Small intestine (tissue), 7 donors: ENCODE results near the gene HMGB1. TPM values are rescaled to one million over a fixed set of nuclear protein-coding genes. Genes with fewer than 3 reads are reported as not detected.

Source experiments
- DNase-seq, 2 donors: peaks; one replicate each; pipeline versions ENCODE4 v3.0.0 to v3.0.0-alpha.2; 2013
- FAIRE-seq: peaks from 2 replicates; lab custom pipeline; 2012; peaks lifted over from hg19 to GRCh38; lab: Jason Lieb, UNC
- H3K27ac ChIP-seq, 3 donors: one replicate each; pipeline ENCODE4 v1.5.1; 2013; ENCODE audit warnings: low read length in 2 of 3, mild to moderate bottlenecking in 2 of 3, control low read depth in 1 of 3, inconsistent platforms in 1 of 3, low read depth in 1 of 3, moderate library complexity in 1 of 3
- H3K27me3 ChIP-seq, 3 donors: one replicate each; pipeline ENCODE4 v1.6.1; 2013; ENCODE audit warnings: low read length in 3 of 3, inconsistent platforms in 1 of 3; ENCODE audit not compliant: control insufficient read depth in 3 of 3, insufficient read depth in 3 of 3
- H3K36me3 ChIP-seq, 3 donors: one replicate each; pipeline ENCODE4 v1.6.1; 2013; ENCODE audit warnings: low read length in 3 of 3, inconsistent platforms in 1 of 3, low read depth in 1 of 3, mild to moderate bottlenecking in 1 of 3, moderate library complexity in 1 of 3; ENCODE audit not compliant: control insufficient read depth in 3 of 3, insufficient read depth in 2 of 3
- H3K4me1 ChIP-seq, 3 donors: one replicate each; pipeline ENCODE4 v1.6.1; 2013; ENCODE audit warnings: low read length in 2 of 3, inconsistent platforms in 1 of 3, low read depth in 1 of 3, mild to moderate bottlenecking in 1 of 3, moderate library complexity in 1 of 3; ENCODE audit not compliant: control insufficient read depth in 3 of 3, insufficient read depth in 2 of 3
- H3K4me3 ChIP-seq, 3 donors: one replicate each; pipeline ENCODE4 v1.5.1; 2013; ENCODE audit warnings: low read length in 3 of 3, control low read depth in 1 of 3, inconsistent platforms in 1 of 3, low read depth in 1 of 3, mild to moderate bottlenecking in 1 of 3, moderate library complexity in 1 of 3
- H3K9me3 ChIP-seq, 2 donors: one replicate each; pipeline ENCODE4 v1.6.1; 2013; ENCODE audit warnings: low read depth in 1 of 2, low read length in 1 of 2; ENCODE audit not compliant: control insufficient read depth in 2 of 2, insufficient read depth in 1 of 2
- WGBS, 3 donors: extraction: QIAGEN DNeasy Blood & Tissue Kit; methylation state at CpG; one replicate each; pipeline ENCODE4 v1.1.7; 2013; 5-methylcytosine and 5-hydroxymethylcytosine counted together
- polyA plus RNA-seq, 4 donors: library from polyadenylated mRNA; stranded (reverse) in 3 of 4; unstranded in 1 of 4; fragments of 200-250 nt in 3 of 4; fragments of 120-200 nt in 1 of 4; gene quantifications; one replicate each; pipeline versions ENCODE4 v1.2.1 to v1.2.3, GENCODE V29; 2013
- donor health status: healthy with polysubstance abuse.
- donor health status: control.
- donor health status: control.
- donor health status: Bipolar disorder and iron deficiency.
- donor health status: healthy.

Gene HMGB1
- polyA plus RNA-seq, 4 donors: 244 to 598 (median 374) TPM

DNA sequence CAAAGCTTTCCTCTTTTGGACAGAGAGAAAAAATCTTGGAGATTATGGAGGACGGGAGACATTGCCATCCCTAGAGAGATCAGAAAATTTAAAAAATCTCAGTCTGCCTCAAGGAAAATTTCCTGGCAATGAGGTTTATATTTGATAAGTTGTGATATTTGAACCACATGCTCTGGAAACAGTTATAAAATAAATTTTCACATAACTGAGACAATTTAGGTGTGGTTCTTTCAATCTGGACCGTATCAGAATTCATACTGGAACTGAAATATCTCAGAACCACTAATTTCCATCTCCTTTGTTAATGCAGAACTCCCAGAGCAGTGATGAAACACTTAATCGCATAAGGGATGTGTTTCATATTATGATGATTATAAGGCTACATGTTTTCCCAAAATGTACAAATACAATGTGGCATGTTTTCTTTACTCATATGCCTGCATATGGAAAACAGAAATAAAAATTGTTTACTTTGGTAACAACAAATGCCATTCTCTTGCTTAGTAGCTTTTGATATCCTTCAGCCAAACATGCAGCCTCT, 29.8 kb downstream of the HMGB1 start:
- no peak overlapping the region for H3K27ac ChIP-seq
- no peak overlapping the region for H3K4me3 ChIP-seq
- H3K9me3 ChIP-seq: no peaks in the 10 kb centered on the region
- no peaks in the 10 kb centered on the region for H3K27me3 ChIP-seq
- no peaks in the 10 kb centered on the region for H3K4me1 ChIP-seq
- DNase-seq: no peak
- H3K36me3 ChIP-seq: no peaks in the 10 kb centered on the region
- 73 to 83% (median 82%) methylated on average over 3 of the region's 3 CpGs for WGBS, 3 donors
- no peak for FAIRE-seq

DNA sequence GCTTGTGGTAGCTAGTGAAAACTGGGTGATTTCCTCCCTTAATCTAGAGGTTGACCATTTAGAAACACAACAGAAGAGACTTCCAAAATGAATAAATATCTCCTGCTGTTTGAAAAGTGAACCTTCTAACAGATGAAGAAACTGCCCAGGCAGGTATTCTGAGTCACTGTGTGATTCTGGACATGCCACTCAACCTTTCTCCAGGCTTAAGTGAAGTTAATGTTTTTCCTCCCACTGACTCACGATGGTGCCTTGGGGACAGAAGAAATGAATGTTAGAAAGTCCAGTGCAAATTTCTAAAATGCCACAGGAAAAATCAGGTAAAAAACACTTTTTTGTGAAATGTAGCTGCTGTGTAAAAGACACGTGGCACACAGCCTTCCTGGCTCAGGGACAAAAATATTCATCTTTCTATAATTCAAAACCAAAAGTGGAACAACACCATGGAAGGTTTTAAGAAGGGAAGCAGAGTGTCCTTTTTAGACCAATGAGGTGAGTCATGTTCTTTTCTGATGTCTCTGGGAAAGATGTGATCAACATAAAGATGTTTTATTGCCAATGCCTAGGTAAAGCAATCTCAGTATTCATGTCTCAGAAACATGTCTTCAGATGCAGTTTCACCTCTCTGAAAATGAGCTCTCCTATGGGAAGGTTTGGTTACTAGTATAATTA, 34.3 kb downstream of the HMGB1 start:
- Histone ChIP-seq H3K4me3 (no peak overlapping the region), H3K4me1 (no peaks in the 10 kb centered on the region), H3K9me3 (no peaks in the 10 kb centered on the region), H3K27ac (no peak overlapping the region), H3K27me3 (peaks cover 0 to 2% (median 0%) of the 10 kb centered on the region in 3 donors), H3K36me3 (no peaks in the 10 kb centered on the region)
- DNase-seq (no peak), FAIRE-seq (no peak)
- 39 to 58% (median 45%) methylated on average over 2 of the region's 2 CpGs for WGBS, 3 donors

DNA sequence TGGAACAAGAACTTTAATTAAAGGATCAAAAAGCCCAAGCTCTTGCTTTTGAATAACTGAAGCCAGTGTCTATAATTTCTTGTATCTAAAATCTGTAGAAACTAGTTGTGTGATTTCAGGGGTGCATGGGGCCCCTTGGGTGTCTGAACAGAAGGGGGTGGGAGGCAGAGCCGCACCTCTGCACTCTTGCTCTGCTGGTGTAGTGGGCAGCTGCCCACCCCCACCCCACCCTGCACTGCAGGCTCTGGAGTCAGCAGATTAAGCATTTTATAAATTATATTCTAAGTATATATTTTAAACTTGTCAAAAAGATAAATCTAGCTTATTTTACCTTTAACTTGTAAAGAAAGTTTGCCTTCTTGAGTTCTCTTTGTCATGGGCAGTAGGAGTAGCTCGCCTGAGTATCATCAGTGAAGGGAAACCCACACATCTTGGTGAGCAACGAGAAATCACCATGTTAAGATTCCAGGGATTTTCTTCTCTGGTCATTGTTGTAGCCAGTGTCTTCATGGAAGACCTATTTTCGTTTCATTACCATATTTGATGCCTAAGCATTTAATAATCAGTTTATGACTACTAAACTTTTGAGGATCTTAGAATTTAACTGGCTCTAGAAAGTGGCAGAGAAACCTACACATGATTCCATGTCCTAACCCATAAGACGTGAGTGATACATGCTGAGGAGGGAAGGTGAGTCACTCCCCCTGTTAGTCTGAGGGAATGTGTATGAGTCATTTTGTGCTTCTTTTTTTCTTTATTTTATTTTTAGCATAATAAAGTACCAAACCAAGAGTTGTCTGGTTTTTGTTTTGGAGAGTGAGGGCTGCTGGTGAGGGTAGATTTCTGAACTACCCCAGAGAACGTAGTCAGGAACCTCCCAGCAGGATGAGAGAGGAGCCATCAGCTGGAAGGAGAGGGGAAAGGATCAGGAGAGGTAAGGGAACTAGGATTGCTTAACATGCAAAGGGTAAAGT, 35.7 kb downstream of the HMGB1 start:
- Histone ChIP-seq H3K9me3 (no peaks in the 10 kb centered on the region), H3K27me3 (peaks cover 0 to 2% (median 0%) of the 10 kb centered on the region in 3 donors), H3K4me1 (no peaks in the 10 kb centered on the region), H3K4me3 (no peak overlapping the region), H3K36me3 (no peaks in the 10 kb centered on the region), H3K27ac (no peak overlapping the region)
- FAIRE-seq (no peak), DNase-seq (no peak)
- 57 to 62% (median 58%) methylated on average over 6 of the region's 6 CpGs for WGBS, 3 donors

DNA sequence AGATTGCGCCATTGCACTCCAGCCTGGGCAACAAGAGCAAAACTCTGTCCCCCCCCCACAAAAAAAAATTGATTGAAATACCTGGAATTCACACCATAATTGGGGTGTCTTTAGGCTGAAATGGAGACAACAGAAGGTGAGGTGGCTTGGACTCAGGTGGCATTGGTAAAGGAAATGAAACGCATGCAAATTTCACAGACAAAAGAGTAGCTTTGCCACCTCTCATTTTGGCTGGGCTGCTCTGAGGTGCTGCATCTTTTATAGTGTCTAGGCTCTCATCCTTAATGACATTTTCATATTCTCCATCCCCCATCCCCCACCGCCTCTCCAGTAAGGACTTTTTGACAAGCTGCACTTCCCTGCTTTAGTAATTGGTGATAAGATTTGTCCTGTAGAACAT, 36.5 kb downstream of the HMGB1 start:
- DNase-seq: no peak
- no peaks in the 10 kb centered on the region for H3K4me1 ChIP-seq
- peaks cover 0 to 6% (median 0%) of the 10 kb centered on the region in 3 donors for H3K27me3 ChIP-seq
- H3K27ac ChIP-seq: no peak overlapping the region
- no peaks in the 10 kb centered on the region for H3K9me3 ChIP-seq
- no peaks in the 10 kb centered on the region for H3K36me3 ChIP-seq
- FAIRE-seq: no peak
- 86 to 97% (median 93%) methylated on average over 3 of the region's 3 CpGs for WGBS, 3 donors
- no peak overlapping the region for H3K4me3 ChIP-seq

GRCh38 chr13:30423891-30424290, 41.8 kb downstream of the HMGB1 start:
- no peak overlapping the region for H3K27ac ChIP-seq
- peaks cover 0 to 10% (median 0%) of the 10 kb centered on the region in 3 donors for H3K4me1 ChIP-seq
- H3K9me3 ChIP-seq: no peaks in the 10 kb centered on the region
- H3K4me3 ChIP-seq: no peak overlapping the region
- no peak for DNase-seq
- H3K27me3 ChIP-seq: peaks cover 0 to 9% (median 0%) of the 10 kb centered on the region in 3 donors
- 71 to 88% (median 85%) methylated on average over 3 of the region's 3 CpGs for WGBS, 3 donors
- no peaks in the 10 kb centered on the region for H3K36me3 ChIP-seq
- FAIRE-seq: no peak

DNA sequence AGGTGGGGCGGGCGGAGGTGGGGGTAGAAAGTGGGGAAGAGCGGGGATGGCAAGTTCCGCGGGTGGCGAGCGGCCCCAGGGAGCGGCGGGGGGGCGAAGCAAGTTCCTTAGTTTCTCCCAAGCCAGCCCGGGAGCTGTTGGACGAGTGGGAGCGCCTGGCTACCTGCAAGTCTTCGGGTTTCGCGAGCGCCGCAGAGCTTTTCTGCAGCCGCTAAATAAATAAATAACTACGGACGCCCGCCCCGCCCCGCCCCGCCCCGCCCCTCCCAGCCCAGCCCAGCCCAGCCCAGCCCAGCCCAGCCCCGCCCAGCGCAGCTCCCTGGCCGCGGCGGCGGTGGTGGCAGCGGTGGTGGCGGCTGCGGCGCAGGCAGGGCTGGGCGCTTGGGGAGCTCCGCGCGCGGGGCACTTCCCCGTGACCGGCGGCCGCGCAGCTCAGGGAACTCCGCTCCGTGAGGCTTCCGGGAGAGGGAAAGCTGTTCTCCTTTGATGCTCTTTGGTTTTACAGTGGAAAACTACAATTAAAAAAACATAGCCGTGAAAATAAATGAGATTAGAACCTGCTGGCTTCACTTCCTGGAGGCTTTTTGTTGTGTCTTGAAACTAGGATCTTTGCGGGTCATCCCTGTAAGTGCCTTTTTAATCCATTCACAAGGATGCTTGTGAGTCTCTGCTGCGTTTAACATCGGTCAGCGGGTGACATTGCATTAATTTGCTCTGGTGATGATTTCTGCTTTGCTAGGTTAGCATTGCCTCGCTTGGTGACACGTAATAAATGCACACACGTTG, 43.5 kb downstream of the HMGB1 start, which contains the start of gene UBE2L5:
UBE2L5 (plus strand) TSS at position 440 of the 786 bp plus-strand sequence. CDS start 5,498 bp downstream, outside the sequence.
- DNase-seq: peak; percentile 73 to 84
- FAIRE-seq: no peak
- Histone ChIP-seq H3K27me3 (peaks cover 0 to 9% (median 0%) of the 10 kb centered on the region in 3 donors), H3K27ac (peak within 1 kb of the TSS; percentile 50 to 86 (median 71)), H3K36me3 (no peaks in the 10 kb centered on the region), H3K4me1 (peaks cover 0 to 10% (median 0%) of the 10 kb centered on the region in 3 donors), H3K9me3 (no peaks in the 10 kb centered on the region), H3K4me3 (peak within 1 kb of the TSS; percentile 52 to 74 (median 60))
- WGBS, 3 donors: 1 to 2% (median 1%) methylated on average over 35 to 55 of the region's 57 CpGs

DNA sequence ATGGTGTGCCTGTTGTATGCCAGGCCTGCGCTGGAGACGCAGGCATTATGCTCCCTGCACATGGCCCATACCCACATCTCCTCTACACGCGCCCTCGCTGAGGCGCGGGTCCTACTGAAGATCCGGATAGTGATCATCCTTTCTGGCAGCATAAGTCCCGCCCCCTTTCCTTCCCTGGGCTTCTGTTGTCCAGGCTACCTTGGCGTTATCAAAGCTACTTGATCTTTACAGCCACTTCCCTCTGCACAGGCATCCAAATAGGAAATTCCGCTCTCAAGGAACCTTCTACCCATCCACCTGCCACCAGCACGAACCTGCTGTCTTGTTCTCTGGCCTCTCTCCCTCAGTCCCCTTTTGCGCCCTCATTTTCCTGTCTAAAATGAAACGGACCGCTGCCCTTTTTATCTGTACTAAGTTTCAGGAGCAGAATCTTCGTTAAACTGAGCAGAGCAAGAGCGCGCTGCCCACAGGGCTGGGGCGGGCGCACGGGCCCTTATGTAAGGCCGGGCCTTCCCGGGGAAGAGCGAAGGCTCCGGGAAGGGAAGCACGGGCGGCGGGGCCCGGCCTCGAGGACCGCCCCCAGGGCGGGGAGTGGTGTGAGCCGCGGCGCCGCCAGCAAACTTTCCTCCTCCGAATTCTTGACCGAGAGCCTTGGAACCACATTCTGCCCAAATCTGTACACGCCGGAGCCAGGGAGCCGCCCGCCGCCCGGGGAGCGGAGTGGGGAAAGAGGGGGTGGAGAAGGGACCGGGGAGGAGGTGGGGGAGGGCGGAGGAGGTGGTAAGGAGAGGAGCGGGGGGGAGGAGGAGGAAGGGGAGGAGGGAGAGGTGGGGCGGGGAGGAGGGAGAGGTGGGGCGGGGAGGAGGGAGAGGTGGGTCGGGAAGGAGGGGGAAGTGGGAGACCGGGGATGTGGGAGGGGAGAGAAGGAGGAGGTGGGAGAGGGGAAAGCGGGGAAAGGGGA, 44.4 kb downstream of the HMGB1 start:
- Histone ChIP-seq H3K36me3 (no peaks in the 10 kb centered on the region), H3K4me3 (peak overlapping the region; percentile 52 to 74 (median 60)), H3K4me1 (peaks cover 0 to 10% (median 0%) of the 10 kb centered on the region in 3 donors), H3K27ac (peak overlapping the region; percentile 50 to 83 (median 71)), H3K27me3 (peaks cover 0 to 9% (median 0%) of the 10 kb centered on the region in 3 donors), H3K9me3 (no peaks in the 10 kb centered on the region)
- FAIRE-seq (no peak), DNase-seq (peak; percentile 72 to 88)
- WGBS, 3 donors: 10 to 11% (median 11%) methylated on average over 47 to 53 of the region's 53 CpGs
